GM18498 (cell line): Measurements from ENCODE around the gene MON1B.
"Not testable (repeated sequence)": the region's sequence is repeated elsewhere in the genome, so short reads cannot be mapped to it uniquely, and the experiment has no call there.

ENCODE experiments used
- ATAC-seq: cut with Tn5 transposase; IDR thresholded peaks from one replicate; pipeline ENCODE4 v1.9.1; 2021; ENCODE audit warnings: mild to moderate bottlenecking, moderate library complexity; ENCODE audit not compliant: unreplicated experiment

MON1B gene

GRCh38 chr16:77190478-77191258, at the start of gene MON1B:
Gene MON1B, plus strand, starts transcription at chr16:77191190. Its CDS starts 296 bp downstream, at chr16:77191486.
- ATAC-seq = peak; percentile 96

- ATAC-seq = no peak
These were observed 47.6 kb upstream of the MON1B start for GRCh38 chr16:77143364-77143763.

GRCh38 chr16:77148121-77148520, 42.9 kb upstream of the MON1B start:
- ATAC-seq = no peak

GRCh38 chr16:77157346-77158058, 33.5 kb upstream of the MON1B start:
- ATAC-seq = no peak

- ATAC-seq = no peak
These were observed 32.7 kb upstream of the MON1B start for GRCh38 chr16:77158293-77158692.

GRCh38 chr16:77165006-77165405, 26.0 kb upstream of the MON1B start:
- no peak for ATAC-seq

GRCh38 chr16:77165536-77166236, 25.3 kb upstream of the MON1B start:
- ATAC-seq = not testable (repeated sequence)

GRCh38 chr16:77166726-77167125, 24.3 kb upstream of the MON1B start:
- no peak for ATAC-seq

- ATAC-seq = no peak
These were observed 22.1 kb upstream of the MON1B start for GRCh38 chr16:77168901-77169300.

GRCh38 chr16:77169650-77170236, 21.2 kb upstream of the MON1B start:
- ATAC-seq = peak; percentile 82

GRCh38 chr16:77170805-77171204, 20.2 kb upstream of the MON1B start:
- ATAC-seq = no peak

GRCh38 chr16:77171745-77172635, 19.0 kb upstream of the MON1B start:
- peak; percentile 77 for ATAC-seq

GRCh38 chr16:77172951-77173350, 18.0 kb upstream of the MON1B start:
- ATAC-seq = no peak

GRCh38 chr16:77183137-77183536, 7.9 kb upstream of the MON1B start:
- ATAC-seq = no peak

- not testable (repeated sequence) for ATAC-seq
These were observed 4.7 kb upstream of the MON1B start for GRCh38 chr16:77186298-77186697.

GRCh38 chr16:77190190-77190477, 856 bp upstream of the MON1B start:
- no peak for ATAC-seq

GRCh38 chr16:77191259-77191969, 424 bp downstream of the MON1B start:
- peak; percentile 2 for ATAC-seq

- no peak for ATAC-seq
These were observed 2.4 kb downstream of the MON1B start for GRCh38 chr16:77193377-77193776.

- ATAC-seq = no peak
These were observed 3.6 kb downstream of the MON1B start for GRCh38 chr16:77194295-77195231.
